Activated CD8-positive, alpha-beta memory T cell treated with anti-CD3 and anti-CD28 coated beads, Interleukin-2, amount 50 U/mL, for 4 hours (primary cell): ENCODE data around the gene CAPN7.

Source experiments
- DNase-seq: peaks from one replicate; pipeline ENCODE4 v3.0.0-alpha.2; 2020

The CAPN7 gene

DNA sequence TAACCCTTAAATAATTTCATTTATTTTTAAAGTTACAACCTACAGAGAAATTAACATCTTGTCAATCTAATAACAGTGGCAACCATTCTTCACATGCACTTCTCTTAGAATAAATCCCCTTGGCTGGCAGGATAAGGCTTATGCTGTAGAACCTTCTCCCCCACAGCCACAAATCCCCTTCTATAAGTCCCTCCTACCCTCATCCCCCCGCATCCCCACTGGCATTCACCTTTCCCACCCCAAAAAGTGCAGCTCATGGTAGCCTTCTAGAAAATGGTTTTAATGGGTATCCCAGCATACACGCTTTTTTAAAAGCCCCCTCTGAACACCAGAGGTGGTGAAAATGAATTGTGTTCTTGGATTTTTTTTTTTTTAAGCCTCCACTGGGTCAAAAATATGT, 49.2 kb downstream of the CAPN7 start:
- no peak for DNase-seq

DNA sequence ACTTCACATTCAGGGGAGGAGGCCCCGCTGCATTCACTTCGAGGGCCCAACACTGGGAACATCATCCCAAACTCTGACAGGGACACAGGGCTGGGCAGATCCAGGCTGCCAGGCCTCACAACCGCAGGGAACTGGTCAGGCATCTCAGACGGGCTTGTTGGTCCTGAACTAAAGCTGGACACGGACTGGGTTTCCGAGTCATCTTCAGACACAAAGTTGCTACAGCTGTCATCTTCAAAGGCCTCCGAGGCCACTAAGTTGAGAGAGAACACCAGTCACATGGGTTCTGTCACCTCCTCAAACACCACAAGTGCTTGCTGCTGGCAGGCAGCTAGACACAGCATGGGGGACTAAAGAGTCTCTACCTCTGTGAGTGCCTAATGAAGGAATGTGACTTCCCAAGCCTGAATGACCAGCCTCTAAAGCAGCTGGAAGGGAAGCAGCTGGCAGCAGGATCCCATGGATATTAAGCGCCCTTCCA, 50.9 kb downstream of the CAPN7 start:
- DNase-seq: no peak

DNA sequence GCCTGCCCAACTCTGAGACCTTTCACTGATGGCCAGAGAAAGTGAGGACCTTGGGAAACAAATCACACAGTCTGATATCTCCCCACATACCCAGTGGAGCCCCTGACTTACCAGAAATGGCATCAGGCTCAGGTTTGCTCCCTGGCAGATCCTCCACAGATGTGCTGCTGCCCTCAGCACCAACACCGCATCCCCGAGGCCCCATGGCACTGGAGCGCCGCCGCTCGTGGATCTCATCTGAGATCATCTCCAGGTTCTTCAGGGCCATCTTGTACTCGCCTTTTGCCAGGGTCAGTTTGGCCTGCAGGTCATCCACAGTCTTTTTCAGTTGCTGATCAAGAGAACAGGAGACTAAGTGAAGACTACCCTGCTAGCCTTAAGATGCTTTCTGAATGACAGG, 52.7 kb downstream of the CAPN7 start:
- DNase-seq: no peak

DNA sequence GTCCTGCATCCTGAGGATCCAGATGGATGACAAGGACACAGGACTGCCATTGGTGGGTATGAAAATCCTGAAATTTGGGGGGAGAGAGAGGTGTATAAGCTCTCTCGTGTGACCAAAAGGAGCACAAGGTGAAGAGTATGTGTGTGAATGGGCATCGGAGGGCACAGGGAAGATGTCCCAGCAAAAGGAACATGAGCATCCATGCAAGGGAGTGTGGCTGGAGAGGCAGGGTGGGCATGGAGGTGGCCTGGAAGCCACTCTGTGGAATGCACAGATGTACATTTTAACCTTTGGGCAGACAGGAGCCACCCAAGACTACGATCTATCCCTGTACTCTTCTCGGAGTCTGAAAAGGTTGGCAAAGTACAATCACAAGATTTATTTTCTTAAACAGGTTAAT, 54.5 kb downstream of the CAPN7 start:
- DNase-seq: no peak

DNA sequence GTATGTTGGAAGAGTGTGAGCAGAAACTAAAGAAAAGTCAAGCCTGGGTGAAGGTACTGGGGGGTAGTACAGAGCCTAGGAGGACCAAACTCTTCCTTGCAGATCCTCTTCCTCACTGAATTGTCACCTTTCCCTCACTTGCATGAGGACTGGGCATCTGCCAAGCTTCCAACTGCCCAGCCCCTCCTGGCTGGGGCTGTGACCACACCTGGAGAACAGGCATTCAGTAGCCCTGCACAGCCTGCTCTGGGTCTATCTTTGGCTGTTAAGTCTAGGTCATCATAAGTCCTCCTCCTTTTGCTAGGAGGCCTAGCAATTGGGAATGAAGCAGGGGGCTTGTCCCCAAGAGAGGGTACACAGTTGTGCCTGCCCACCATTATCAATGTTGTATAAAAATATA, 55.2 kb downstream of the CAPN7 start:
- no peak for DNase-seq

DNA sequence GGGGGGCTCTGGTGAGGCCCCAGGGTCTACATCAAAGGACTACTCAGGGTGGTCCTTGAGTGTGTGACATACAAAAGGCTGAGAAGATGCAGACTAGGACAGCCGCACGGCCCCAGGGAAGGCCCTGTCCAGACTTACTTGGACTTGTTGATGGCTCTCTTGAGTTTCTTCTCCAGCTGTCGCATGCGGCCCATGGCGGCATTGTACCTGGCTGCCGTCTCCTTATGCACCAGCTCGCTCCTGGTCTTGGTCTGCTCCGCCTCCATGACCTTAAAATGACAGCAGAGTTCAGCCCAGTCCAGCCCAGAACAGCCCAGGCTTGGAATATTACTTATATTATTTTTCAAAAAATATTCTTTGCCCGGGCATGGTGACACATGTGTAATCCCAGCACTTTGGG, 56.0 kb downstream of the CAPN7 start:
- no peak for DNase-seq

DNA sequence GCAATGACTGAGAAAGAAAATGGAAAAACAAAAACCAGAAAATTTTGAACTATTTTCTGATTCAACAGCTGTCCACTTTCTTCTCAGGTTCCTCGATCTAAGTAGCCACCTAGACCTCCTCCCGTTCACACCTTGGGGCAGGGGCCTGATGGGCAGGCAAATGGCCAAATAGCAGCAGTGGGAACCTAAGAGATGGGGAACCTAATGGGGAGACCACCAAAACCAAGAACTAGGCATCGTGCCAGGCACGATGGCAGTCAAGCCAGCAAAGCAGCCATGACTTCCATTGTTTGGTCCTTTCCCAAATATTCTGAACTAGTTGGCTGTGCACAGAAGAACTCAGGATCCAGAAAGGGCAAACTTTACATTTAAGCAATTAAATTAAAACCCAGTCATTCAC, 57.1 kb downstream of the CAPN7 start:
- no peak for DNase-seq

DNA sequence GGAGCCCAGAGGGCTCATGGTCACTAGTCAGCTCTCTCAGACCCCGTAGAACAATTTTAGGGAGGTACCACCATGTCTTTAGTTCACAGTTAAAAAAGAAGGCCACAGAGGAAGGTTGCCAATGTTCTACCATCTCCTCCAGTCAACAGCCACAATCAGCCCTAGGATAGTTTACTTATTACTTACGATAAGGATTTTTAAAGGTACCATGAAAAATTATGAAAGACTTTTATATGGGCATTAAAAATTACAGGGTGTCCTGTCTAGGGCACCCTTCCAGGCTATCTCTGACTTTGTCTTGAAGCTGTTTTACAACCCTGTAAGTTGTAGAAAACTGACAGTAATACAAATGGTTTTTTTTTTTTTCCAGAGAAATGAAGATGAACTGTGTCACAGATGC, 57.9 kb downstream of the CAPN7 start:
- DNase-seq: no peak

DNA sequence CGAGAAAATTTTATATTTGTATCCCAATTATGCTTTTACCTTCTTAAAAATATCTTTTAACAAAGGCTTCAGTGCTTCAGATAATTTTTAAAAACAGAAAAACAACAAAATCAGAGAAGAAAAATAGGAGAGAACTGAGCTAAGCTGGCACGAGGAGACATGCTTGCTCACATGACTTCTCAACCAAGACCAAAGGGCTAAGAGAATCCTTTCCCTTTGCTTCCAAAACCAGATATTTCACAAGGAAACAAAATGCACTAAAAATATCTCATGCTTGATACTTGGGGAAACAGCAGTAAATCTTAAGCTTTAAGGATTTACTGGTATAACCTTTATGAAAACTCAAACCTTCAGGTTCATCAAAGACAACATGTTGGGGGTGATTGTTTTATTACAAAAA, 58.4 kb downstream of the CAPN7 start:
- no peak for DNase-seq

DNA sequence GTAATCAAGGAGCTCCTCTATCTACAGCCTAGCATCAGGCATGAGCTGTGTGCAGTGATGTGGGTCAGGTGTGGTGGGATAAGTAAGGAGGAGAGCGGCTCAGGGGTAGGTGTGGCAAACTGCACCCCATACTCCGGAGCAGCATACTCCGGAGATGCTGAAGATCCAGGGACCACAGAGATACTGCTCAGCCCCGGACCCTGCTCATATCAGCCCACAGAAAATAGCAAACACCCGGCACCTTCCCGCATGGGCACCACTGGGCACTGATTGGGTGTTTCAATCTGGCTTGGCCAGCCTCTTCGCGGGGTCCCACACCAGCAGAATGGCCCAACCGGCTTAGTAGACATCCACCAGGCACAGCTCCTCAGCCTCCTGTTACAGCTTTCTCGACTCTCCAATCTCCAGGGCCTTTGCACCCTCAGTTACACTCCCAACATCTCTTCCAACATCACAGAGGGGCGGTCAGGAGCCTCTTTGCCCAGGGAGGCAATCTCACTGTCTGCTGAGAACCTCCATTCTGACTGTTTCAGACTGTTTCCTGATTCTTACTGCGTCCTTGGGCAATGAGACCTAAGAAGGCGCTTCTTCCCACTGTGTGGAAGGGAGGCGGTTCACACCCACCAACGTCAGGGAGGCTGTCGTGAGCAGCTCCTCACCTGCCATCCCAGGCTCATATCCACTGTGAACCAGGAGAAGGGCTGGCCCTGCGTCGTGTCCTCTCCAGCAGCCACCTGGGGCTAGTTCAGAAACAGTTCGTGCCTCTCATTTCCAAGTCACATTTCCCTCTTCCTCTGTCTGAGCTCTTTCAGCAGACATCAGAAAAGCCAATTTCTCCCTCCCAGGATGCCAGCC, 59.8 kb downstream of the CAPN7 start:
- no peak for DNase-seq

DNA sequence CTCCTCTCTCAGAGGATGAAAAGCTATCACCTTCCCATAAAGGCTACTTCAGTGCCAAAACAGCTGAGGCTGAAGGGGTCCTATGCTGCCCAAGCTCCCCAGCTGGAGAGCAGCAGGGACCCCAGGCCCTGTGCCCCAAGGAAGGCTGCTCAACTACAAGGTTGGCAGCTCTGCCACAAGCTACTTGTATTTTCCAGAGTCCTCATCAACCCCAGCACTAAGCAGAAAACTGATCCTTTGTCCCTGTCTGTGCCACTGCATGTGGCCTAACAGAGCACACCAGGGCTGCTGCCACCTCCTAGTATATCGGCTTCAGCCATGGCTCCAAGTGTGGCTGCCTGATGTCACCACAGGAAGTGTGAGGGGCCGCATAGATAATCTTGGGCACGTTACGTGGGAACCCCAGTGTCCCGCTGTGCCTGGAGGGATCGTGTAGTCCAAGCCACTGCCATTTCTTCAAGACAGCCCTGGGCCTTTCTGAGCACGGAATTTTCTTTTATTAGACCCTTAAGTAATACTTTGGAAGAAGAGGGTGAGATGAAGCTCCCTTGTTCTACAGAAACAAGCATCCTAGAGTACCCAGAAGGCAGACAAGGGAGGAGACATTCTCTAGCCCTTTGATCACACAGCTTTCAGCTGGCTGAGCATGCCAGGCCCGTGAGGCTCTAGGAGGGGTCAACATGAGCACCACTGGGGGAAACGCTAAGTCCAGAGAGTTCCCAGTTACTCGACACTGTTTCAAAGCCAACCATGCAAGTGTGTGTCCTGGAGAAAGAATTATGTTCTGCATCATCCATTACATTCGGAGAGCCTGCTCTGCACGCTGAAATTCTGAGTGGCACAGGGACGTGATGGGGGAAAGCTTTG, 60.7 kb downstream of the CAPN7 start:
- no peak for DNase-seq

DNA sequence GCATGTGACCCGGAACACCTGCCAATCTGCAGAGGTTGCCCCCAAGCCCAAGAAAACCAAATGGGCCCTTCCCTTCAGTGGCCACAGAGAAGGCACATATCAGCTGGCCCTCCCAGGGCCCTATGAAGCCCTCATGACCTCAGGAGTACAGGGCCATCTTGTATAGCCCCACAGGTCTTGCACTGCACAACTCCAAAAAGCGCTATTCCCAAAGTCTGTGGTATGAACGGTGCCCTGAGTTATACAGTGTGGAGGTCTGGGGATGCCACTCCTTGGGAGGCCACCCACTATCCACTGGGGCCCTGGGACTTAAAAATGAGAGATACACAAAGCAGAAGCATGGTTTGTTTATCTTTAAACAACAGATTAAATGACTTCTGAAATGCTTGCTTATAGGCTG, 61.5 kb downstream of the CAPN7 start:
- no peak for DNase-seq

DNA sequence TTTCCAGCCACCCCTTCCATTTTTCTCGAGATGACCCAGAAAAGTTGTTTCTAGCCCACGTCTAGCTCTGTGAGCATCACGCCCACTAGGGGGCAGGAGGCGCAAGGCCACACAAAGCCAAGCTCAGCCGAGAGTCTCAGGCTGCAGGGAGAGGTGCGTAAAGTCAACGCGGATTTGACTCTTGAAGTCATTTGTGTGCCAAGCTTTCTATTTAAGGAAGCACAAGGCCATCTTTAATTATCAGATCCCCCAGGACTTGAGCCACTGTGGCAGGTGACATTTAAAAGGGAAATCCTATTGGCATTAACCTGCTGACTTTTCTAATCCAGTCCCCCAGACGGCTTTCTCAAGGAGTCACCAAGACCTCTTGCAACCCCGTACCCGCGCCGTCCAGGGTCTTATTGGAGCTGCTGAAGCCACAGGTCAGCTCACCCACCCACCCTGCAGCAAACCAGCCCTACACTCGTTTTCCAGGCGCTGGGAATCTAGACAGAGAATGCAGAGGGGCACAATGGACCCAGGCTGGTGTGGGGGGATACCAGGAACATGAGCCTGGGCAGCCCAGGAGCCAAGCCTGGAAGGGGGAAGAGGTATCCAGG, 62.1 kb downstream of the CAPN7 start:
- peak; percentile 87 for DNase-seq

DNA sequence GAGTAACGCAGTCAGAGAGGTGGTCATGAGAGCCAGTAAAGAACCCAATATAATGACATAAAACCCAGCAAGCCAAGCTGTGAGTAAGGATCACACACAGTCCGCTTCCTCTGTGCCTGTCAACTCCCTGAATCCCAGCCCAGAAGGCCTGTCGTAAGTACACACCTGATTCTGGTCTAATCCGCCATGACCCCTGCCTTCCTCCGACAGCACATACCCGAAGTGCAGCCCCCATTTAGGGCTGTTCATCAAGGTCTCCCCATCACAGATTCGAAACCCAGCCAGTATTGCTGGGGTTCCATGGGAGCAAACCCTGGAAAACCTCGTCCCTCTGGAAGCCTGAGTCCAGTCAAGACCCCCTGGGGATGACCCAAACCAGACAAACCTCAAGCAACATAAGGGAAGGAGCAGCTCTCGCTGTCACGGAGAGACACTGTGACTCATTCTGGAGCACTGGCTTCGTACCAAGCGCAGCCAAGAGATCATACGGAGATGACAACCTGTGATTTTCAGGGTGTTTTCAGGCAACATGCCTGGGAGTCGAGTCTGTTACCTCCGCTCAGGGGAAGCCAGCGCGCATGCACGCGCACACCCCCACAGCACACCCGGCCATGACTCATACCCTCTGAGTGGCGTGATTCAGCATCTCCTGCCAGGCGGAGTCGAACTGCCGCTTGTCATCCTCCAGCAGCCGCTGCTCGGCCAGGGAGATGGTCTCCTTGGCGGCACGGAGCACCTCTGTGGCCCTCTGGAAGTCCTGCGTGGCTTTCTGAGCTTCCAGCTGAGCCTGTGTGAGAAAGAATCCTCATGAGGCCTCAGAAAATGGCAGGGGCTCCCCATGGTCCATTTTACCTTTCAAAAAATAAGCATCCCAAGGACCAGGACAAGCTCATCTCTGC, 63.3 kb downstream of the CAPN7 start:
- peak; percentile 88 for DNase-seq

DNA sequence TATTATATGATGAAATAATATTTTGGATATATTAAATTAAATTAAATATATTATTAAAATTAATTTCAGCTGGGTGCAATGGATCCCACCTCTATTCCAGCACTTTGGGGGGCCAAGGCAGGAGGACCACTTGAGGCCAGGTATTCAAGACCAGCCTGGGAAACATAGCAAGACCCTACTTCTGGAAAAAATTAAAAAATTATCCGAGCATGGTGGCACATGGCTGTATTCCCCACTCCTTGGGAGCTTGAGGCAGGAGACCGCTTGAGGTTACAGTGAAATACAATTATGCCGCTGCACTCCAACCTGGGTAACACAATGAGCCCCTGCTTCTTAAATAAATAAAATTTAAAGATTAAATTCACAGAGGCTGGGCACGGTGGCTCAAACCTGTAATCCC, 65.0 kb downstream of the CAPN7 start:
- DNase-seq: no peak

DNA sequence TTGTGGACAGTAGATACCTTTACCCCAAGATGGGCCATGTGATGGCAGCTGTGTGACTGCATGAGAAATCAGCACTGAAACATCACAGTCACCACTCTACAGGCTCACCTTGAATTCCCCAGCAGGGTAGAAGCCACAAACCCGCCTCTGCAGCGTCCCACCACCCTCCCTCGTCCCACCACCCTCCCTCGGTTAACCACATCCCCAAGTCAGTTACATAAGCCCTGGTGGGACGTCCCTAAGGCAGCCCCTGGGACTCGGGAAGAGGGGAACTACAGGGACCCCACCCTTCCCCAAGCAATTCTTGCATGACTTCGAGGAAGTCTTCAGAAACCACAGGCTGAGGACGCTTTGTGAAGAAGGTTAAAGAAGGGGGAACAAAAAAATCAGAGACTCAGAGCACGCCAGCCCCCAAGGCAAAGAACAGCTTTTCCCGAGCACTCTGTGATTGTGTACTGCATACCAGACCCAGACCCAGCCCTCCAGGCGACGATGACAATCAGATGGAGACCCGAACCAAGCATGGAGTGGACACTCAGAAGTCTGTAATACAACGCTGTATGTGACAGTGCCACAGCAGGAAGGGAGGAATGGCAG, 65.8 kb downstream of the CAPN7 start:
- DNase-seq: peak; percentile 82

DNA sequence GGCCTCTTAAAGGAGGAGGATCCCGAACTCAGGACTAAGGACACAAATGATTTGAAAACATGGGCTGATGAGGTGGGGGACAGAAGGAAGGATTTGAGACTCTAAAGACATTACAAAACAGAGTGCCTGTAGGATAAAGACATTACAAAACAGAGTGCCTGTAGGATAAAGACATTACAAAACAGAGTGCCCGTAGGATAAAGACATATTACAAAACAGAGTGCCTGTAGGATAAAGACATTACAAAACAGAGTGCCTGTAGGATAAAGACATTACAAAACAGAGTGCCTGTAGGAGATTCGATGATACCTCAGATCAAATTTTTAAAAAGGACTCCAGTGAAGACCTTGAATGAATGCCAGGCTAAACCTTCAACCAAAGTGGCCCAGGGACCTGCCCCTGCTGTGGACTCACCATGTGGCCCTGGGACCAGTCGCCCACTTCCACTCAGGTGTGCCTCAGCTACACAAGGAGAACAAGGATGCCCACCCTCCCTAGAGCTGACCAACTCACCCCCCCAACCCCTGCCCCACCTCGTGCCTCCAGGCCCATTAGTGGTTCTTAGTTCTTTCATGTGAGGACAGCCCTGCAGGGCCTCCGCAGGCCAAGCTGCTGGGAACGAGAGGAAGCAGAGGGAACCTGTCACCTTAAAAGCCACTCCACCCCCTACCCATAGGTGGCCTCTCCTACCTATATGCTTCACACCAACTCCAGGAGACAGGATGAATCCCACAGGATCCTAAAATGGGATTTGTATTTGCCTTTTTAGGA, 66.6 kb downstream of the CAPN7 start:
- DNase-seq: no peak

DNA sequence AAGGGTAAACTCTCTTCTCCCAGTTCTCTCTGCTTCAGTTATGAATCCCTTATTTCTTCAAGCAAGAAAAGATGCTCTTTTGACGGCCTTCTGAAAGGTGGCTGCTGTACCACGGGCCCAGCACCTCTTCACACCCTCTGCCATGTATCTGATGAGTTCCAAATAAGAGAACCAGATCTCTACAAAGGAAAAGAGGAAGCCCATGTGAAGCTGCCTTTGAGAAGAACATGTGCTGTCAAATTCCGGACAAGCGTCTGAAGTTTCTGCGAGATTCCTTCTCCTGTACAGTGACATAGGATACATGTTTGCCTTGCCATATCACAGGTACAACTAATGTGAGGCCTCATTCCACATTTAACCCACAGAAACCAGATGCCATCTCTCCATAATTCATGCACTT, 67.2 kb downstream of the CAPN7 start:
- no peak for DNase-seq

DNA sequence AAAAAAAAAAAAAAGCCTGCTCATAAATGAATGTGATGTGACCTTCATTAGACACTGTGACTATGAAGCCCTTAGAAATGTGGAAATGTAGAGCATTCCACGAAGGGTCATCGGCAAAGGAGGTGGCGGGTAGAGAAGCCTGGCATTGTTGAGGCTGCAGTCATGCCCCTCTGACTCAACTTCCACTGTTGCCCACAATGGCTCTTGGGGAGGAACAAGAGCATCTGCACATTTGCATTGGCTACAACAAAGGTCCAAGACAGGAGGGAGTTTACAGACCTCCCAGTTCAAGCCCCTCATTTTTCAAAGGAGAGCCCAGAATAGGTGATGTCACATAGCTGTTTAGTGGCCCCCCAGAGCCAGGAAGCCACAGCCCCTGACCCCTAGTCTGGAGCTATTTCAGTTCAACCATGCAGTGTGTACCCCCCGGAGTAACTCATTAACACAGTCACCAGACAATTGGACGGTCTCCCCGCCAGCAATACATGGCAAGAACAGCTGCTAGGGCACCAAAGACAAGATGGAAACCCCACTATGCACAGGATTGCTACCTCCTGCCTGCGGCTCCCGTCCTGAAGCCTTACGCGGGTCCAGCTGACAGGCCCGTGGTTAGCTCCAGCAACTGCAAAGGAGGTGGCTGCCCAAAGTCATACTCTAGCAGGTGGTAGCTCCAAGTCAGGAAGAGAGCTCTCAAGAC, 70.1 kb downstream of the CAPN7 start:
- no peak for DNase-seq

DNA sequence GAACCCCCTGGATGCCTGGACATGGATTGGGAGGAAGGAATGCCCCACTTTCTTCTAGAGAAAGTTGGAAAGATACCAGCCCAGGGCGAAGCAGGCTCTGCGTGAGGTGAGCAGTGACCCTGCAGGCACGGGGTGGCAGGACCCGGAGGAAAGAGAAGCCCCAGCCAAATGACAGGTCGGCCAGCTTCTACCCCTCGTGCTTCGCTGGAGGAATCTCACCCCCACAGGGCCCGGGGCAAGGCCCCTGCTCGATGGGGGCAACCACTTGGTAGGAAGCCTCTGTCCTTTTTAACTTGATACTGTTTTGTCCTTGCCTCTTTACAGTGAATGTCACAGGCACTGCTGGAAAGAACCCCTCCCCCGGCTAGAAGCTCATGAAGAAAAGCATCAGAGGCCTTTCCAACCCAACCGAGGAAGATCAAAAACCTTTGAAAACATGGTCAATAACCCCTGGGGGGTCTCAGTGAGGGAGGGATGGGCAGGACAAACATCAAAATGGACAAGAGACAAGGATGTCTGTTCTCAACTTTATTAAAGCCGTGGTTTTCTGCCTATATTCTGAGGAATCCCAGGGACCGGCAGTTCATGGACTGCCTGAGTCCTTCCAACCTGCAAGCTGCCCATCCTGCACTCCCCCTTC, 71.9 kb downstream of the CAPN7 start:
- no peak for DNase-seq
